22Rv1 (cell line): ENCODE data around the gene KHDRBS2.

Source experiments
- H3K27ac ChIP-seq: fragments of 450-650 bp; 2 replicates; pipeline ENCODE4 v1.5.1; 2017
- ZFX ChIP-seq: fragments of 450-650 bp; IDR thresholded peaks from 2 replicates; pipeline ENCODE4 v1.6.1; 2017; ENCODE audit warnings: antibody characterized with exemption, borderline replicate concordance
- TF ChIP-seq, protein P1 (sequence below): fragments of 450-650 bp; IDR thresholded peaks from 2 replicates; pipeline ENCODE4 v1.5.1; 2017; ENCODE audit warnings: mild to moderate bottlenecking

KHDRBS2 gene

DNA sequence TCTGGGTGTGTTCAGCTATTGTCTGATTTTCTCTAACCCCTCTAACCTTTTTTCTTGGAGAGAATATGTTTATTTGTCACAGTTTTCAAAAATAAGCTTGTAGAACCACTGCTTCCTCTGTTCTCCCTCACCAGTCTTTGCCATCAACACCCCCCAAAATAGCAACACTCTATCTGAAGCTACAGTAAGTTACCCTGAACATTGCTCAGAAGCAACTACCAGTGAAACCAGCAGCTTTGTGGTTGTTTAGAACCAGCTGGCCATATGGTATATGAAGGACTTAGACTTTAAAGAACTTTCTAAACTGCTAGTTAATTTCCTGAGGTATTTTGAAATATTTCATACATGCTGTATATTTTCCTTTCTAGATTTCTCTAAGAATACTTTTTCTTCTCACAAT, 242.9 kb downstream of the KHDRBS2 start:
- no peak for TF ChIP-seq ZFX
- TF ChIP-seq, protein P1, sequence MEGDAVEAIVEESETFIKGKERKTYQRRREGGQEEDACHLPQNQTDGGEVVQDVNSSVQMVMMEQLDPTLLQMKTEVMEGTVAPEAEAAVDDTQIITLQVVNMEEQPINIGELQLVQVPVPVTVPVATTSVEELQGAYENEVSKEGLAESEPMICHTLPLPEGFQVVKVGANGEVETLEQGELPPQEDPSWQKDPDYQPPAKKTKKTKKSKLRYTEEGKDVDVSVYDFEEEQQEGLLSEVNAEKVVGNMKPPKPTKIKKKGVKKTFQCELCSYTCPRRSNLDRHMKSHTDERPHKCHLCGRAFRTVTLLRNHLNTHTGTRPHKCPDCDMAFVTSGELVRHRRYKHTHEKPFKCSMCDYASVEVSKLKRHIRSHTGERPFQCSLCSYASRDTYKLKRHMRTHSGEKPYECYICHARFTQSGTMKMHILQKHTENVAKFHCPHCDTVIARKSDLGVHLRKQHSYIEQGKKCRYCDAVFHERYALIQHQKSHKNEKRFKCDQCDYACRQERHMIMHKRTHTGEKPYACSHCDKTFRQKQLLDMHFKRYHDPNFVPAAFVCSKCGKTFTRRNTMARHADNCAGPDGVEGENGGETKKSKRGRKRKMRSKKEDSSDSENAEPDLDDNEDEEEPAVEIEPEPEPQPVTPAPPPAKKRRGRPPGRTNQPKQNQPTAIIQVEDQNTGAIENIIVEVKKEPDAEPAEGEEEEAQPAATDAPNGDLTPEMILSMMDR, result no peak
- H3K27ac ChIP-seq, result no peak overlapping the region

DNA sequence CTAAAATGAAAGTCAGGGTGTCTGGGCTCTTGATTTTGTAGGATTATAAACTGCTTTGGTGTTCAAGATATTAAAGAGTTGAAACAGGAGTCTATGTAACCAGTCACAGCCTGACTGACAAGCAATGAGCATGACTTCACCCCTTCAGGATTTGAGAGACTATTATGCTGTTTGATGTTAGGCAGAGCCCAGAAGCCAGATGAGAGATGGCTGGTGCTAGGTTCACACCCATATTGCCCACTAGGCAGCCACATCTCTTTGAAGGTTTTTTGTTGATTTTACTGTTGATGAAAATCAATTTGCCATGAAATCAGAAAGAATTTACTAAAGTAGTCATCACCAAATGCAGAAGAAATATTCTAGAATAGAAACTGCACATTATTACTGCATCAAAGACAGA, 243.6 kb downstream of the KHDRBS2 start:
- TF ChIP-seq ZFX, result no peak
- TF ChIP-seq, protein P1, result no peak
- H3K27ac ChIP-seq, result no peak overlapping the region

DNA sequence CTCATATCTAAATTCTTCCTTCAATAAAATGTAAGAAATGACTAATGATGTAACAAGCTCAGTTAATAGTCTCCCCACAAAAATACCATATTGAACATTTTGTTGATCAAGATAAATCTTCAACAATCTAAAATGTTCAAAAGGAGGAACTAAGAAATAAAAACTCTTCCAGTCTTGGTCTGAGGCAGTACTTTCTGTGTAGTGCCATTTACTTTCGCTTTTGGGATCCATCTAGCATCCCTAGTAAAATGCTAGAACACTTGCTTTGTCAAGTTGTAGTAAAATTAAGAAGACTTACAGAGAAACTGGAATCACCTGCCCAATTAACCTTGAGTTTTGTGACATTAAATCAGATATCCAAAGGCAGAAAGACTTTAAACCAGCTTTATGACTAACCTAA, 246.4 kb downstream of the KHDRBS2 start:
- no peak overlapping the region for H3K27ac ChIP-seq
- TF ChIP-seq, protein P1, result no peak
- no peak for TF ChIP-seq ZFX

GRCh38 chr6:62037445-62037844, 248.6 kb downstream of the KHDRBS2 start:
- no peak overlapping the region for H3K27ac ChIP-seq
- TF ChIP-seq ZFX, result no peak
- TF ChIP-seq, protein P1, result no peak

DNA sequence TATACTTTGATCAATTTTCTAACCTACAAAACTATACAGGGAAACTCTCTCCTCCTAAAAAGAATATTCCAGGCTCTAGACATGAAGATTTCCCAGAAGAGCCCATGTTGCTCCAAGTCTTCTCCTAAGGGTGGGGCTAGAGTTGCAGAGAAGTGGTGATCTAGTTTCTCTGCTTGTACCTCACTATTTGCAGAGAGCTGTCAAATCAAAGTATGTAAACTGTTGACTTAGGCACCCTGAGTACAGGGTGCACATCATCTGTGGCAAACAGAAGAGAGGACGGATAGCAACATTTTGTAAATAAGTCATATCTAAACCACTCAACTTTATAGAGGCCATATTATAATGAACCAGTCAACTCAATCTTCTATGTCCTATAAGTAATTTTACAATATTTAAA, 250.1 kb downstream of the KHDRBS2 start:
- no peak for TF ChIP-seq ZFX
- TF ChIP-seq, protein P1, result peak; percentile 10; the same call in 1 of the 2 replicates
- no peak overlapping the region for H3K27ac ChIP-seq

- TF ChIP-seq ZFX, result no peak
- H3K27ac ChIP-seq, result no peak overlapping the region
Measured at GRCh38 chr6:62013719-62014118, 272.3 kb downstream of the KHDRBS2 start.

GRCh38 chr6:62009445-62009844, 276.6 kb downstream of the KHDRBS2 start:
- no peak overlapping the region for H3K27ac ChIP-seq
- TF ChIP-seq, protein P1, result no peak
- no peak for TF ChIP-seq ZFX

DNA sequence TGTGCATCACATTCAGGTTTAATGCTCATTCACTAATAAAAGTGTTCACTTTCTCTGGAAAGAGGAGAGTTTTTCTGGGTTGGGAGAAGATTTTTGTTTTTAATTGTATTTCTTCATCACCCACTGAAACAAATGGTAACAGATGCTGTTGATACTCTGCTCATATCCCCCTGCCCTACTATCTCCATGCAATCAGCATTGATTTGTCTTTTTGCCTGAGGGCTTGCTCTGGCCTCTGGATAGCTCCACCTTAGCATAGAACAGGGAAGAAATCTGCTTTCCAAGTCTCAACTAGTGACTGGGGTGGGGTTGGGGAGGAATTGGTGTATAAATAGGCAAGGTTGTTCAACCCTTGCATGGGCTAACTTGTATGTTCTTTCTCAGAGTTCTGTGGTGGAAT, 296.4 kb downstream of the KHDRBS2 start:
- no peak for TF ChIP-seq ZFX
- TF ChIP-seq, protein P1, result no peak
- H3K27ac ChIP-seq, result no peak overlapping the region
